GM15510 (cell line): ENCODE measurements around the gene KANSL1.

ENCODE experiments used
- POLR2A ChIP-seq: IDR thresholded peaks from 3 replicates; pipeline ENCODE4 v1.6.1; 2011; ENCODE audit warnings: borderline replicate concordance; ENCODE audit not compliant: insufficient read length; ENCODE audit errors: extremely low read depth

The KANSL1 gene

DNA sequence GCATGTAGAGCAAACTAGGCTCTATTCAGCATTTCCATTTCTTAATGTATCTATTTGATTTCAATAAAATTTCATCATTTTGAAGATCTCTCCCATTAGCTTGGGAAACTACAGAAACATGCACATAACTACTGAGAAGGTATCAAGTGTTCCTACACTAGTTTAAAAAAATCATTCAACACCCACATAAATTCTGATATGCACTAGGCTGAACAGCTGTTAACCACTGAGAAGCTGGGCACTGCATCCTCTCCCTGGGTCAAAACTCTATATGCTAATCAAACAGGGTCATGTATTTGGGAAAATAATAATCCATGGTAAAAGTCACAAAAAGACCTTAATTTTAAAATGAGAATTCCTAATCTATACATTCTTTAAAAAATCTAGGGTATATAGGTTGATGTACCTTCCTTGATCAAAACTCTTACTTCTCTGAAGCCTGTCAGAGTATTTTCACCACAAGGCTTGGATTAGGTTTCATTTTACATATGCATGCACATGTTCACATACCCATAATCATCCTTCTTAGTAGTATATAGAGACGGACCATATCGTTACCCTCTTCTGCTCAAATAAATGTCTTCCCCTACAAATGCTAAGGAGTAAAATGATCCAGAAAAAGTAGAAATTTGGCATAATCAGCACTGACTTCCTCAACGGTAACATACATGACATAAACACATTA, 57.2 kb downstream of the KANSL1 start:
- no peak for TF ChIP-seq POLR2A

DNA sequence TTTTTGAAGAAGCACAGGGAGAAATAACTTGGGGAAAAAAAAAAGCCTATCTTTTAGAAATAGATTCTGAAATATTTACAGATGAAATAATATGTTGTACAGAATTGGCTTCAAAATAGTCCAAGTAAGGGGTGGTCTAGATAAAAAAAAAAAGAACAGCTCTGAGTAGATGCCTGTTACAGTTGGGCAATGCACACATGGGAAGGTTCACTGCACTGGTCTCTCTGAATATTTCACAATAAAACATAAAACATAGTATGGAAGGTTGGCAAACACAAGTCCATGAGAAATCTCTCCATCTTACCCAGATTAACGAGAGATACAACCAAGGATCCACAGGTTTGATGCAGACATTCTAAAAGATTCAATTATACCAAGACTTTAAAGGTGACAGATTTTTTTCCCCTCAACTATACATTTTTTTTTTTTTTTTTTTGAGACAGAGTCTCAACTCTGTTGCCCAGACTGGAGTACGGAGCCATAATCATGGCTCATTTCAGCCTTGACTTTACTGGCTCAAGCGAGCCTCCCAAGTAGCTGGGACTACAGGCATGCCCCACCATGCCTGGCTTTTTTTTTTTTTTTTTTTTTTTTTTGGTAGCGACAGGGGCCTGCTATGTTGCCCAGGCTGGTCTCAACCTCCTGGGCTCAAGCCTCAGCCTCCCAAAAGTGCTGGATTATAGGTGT, 58.0 kb downstream of the KANSL1 start:
- no peak for TF ChIP-seq POLR2A

DNA sequence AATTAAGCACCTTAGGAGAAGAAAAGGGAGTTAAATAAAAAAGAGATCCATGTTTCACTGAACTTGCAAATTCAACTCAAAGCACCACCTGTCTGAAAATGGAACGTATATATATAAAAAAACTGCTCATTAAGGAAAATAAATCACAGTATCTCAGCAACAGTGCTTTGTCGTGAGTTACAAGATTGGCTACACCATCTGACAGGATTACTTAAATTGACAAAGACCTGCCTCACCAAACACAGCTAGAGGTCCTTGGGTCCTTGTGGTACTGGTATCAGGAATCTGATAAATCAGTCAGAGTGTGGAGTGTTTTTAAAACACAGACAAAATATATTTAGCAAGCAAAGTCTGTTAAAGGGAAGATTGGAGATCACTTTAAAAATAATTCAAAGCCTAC, 63.9 kb downstream of the KANSL1 start:
- no peak for TF ChIP-seq POLR2A

DNA sequence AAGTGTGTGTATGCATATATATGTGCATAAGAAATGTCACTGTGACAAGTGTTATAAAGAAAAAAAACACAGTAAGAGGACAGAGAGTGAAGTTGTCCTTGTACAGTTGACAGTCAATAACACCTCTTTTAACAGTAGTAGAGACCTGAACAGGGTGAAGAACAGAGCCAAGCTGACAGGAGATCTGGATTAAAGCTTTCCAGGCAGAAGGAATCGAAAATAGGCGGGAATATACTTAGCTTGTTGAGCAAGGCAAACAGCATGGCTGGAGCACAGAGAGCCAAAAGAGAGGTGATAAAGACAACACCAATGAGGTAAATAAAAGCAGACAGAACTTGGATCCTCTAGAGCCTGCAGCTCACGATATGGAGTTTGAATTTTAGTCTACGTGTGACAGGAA, 64.8 kb downstream of the KANSL1 start:
- no peak for TF ChIP-seq POLR2A

DNA sequence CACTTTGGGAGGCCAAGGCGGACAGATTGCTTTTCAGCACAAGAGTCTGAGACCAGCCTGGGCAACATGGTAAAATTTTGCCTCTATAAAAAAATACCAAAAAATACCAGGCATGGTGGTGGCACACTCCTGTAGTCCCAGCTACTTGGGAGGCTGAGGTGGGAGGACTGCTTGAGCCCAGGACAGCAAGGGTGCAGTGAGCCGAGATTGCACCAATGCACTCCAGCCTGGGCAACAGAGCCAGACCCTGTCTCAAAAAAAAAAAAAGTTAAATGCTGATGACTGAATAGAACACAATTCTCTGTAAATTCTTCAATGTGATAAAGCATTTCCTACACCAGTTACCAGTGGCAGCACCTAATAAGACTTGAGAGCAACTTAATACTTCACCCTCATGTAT, 65.7 kb downstream of the KANSL1 start:
- no peak for TF ChIP-seq POLR2A

DNA sequence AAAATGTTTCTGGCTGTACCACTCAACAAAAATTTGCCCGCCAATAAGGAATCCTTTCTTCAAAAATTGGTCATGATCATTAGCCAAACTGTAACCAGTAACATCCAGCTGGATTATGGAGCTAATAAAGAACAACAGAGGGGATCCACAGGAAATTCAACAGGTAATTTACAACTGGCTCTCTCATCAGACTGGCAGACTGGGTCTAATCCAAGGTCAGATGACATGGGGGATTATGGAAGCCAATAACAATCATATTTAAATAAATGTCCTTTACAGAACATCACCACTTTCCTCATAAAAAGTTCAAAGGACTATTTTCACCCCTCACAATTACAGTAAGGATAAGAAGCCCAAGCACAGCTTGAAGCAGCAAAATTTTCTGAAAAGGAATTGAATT, 66.4 kb downstream of the KANSL1 start:
- no peak for TF ChIP-seq POLR2A

DNA sequence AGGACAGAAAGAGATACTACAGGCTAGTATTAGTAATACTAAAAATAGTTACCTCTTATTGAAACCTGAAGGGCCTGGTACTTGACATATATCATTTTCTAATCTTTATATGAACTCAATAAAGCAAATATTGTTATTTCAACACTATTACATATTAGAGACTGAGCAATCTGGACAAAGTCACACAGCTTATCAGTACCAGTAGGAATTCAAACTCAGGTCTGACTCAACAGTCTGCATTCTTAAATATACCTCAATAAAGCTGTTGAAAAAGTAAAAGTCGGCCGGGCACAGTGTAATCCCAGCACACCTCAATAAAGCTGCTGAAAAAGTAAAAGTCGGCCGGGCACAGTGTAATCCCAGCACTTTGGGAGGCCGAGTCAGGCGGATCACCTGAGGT, 67.4 kb downstream of the KANSL1 start:
- no peak for TF ChIP-seq POLR2A

DNA sequence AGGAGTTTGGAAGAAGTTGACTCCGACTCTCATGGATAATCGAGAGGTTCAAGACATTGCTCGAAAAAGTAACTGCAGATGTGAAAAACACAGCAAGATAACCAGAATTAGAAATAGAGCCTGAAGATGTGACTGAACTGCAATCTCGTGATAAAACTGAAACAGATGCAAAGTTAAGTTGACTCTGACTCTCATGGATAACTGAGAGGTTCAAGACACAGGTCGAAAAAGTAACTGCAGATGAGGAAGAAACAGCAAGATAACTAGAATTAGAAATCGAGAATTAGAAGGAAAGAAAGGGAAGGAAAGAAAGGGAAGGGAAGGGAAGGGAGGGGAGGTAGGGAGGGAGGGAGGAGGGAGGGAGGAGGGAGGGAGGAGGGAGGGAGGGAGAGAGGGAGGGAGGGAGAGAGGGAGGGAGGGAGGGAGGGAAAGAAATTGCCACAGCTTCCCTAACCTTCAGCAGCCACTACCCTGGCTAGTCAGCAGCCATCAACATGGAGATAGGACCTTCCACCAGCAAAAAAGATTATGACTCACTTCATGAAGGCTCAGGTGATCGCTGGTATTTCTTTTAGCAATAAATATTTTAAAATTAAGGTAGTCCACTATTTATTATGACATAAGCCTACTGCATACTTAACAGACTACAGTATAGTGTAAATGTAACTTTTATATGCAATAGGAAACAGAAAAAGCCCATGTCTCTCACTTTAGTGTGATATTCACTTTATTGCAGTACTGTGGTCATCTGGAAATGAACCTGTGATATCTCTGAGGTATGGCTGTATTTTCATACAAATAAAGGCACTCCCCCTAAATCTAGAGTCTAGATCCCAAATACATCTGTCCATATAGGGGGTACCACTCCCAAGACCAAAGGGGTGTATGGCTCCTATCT, 68.3 kb downstream of the KANSL1 start:
- TF ChIP-seq POLR2A: no peak

DNA sequence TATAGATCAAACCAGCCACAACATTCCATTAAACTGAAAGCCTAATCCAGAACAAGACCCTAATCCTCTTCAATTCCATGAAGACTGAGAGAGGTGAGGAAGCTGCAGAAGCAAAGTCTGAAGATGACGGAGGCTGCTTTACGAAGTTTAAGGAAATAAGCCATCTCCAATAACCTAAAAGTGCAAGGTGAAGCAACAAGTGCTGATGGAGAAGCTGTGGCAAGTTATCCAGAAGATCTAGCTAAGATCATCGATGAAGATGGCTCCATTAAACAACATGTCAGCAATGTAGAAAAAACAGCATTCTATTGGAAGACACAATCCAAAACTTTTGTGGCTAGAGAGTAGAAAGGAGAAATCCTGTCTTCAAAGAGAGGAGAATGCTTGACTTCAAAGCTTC, 69.6 kb downstream of the KANSL1 start:
- no peak for TF ChIP-seq POLR2A

DNA sequence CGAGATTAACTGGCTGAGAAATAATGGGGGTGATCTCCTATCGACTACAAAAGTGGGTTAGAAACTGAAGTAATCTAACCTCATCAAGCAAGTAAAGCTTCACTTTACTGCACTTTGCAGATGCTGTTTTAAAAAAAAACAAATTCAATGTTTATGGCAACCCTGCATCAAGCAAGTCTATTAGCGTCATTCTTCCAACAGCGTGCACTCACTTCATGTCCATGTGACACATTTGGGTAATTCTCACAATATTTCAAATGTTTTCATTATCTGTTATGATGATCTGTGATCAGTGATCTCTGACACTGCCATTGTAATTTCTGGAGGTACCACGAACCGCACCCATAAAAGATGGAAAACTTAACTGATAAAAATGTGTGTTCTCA, 70.8 kb downstream of the KANSL1 start:
- TF ChIP-seq POLR2A: no peak

DNA sequence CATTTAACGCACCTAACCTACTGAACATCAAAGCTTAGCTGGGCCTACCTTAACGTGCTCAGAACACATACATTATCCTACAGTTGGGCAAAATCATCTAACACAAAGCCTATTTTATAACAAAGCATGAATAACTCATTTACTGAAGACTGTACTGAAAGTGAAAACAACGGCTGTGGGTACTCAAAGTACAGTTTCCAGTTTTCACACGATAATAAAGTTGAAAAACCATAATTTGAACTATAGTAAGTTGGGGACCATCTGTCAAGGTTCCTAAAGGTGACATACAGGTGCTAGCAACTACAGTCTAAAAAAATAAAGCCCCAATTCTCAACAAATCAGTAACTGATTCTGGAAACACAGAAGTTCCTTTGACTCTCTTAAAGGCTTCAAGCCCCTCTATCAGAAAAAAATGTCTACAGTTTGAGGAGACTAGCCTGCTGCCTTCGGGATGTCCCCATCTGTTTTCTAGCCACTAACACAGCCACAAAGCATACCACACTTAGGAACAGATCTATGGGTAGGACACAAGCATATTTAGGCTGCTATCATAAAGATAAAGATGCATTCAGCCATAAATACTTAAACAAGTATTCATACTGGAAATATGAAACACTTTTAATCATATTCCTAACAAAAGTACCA, 71.3 kb downstream of the KANSL1 start:
- no peak for TF ChIP-seq POLR2A

DNA sequence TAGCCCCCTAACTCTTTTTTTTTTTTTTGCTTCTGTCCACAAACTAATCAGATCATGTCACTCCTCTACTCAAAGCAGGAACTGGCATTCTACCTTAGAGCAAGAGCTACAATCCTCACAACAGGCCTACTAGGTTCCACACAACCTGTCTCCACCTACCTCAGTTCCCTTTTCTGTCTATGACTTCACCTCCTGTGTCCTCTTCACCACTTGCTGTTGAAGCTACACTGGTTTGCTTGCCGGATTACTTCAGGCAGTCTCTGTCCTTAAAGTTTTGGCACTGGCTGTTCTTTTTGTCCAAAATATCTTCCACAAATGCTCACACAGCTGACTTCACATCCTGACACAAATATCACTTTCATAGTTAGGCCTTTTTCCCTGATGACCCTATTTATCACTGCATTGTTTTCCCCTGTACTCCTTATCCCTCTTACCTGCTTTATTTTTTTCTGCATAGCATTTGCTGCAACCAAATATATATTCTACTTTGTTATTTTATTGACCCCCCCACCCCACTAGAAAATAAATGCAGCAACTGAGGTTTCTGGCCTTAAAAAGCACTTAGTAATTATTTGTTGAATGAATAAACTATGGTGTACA, 72.0 kb downstream of the KANSL1 start:
- no peak for TF ChIP-seq POLR2A

DNA sequence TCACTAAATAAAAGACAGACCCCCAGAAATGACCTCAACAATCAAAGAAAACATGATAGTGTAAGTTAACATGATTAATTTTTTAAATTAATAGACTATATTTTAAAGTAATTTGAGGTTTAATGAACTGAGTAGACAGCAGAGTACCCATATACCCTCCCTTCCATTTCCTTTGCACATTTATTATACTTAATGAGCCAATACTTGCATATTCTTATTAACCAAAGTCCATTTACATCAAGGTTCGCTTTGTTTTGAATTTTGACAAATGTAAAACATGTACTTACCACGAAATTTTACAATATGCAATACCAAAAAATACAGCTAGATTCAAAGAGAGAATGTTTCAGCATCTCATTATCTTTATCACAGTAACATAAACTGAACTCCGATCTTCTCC, 72.7 kb downstream of the KANSL1 start:
- no peak for TF ChIP-seq POLR2A

DNA sequence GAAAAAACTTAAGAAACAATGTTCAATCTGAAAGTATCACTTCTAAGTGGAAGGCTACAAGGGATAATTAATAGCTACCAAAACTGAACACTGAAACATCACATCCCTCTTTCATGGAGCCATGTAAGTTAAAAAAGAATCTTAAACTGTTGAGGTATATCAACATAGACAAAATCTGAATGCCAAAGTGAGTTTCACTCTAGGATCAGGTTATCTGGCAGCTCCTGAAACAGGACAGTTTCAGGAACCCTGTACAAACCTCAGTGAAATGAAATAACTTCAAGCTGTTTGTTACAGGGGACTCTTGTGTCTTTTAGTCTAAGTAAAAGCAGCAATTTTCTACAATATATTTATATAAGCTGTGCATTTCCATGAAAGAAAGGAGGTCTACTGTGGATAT, 73.2 kb downstream of the KANSL1 start:
- no peak for TF ChIP-seq POLR2A

DNA sequence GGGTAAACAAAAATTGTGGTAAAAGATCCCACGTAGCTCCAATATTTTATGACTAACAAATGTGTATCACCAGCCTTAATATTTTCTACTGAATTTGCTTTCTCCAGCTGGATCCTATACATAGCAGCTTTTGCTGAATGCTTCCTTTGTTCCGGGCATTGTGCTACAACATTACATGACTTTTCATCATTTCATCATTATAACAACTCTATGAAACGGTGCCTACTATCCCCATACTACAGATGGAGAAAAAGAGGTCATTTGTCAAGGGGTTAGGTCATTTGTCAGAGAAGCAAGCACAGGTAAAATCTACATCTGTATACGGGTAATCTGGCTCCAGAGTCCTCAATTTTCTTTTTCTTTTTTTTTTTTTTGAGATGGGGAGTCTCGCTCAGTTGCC, 74.3 kb downstream of the KANSL1 start:
- no peak for TF ChIP-seq POLR2A

DNA sequence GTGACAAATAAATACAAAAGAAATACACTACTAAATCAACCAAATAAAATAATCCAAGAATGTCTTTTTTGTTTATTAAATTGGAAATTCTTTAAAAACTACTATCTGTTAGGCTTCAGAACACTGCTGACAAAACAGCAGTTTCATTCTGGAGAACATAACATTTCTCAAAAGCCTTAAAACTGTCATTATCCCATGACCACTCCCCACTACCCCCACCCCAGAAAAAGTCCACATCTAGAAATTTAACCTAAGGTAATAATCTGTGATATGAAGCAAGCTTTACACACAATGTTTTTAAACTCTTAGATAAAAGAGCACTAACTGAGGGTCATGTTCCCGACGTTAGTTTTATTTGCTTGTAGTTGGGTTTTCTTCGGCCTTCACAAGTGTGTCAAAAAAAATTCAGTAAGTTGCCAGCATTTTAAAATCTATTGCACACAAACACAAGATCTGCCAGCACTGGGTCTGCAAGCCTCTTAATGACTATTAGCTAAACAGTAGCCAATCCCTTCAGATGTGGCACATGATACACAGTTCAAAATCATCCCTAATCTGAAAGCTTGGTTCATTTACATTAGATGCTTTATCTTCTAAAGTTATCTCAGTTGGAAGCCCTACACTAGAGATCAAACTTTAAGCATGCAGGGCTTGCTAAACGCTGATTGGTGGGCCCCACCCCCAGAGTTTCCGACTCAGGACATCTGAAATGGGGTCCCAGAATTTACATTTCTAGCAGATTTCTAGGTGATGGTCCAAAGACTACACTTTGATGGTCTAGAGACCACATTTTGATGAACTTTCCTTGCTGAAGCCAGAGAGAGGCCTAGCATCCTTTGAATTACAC, 75.2 kb downstream of the KANSL1 start:
- no peak for TF ChIP-seq POLR2A
